ENCODE results near the gene CDK7.
A peak's percentile ranks its signal among the peaks of the same experiment; 100 is the strongest.

CDK7 gene

DNA sequence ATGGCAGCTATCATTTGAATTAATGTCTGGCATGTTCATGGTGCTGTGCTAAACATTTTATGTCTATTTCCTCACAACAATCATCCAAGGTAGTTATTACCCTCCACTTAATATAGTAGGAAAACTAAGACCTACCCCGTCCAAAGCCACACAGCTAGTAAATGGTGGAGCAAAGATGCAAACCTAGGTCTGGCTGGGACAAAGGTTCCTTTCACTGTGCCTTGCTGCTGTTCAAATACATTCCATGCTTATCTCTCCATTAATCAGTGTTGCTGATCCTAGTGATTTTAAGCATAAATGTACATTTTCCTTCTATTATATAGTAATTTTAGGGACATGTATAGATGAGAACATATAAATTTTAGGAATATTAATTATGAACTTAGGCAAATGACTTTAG, 59.2 kb downstream of the CDK7 start:
- DNase-seq (ENCODE audit: low read depth) = no peak

- DNase-seq (ENCODE audit: low read depth) = peak; percentile 55
Observed at GRCh38 chr5:69295088-69295754, 60.5 kb downstream of the CDK7 start.

DNA sequence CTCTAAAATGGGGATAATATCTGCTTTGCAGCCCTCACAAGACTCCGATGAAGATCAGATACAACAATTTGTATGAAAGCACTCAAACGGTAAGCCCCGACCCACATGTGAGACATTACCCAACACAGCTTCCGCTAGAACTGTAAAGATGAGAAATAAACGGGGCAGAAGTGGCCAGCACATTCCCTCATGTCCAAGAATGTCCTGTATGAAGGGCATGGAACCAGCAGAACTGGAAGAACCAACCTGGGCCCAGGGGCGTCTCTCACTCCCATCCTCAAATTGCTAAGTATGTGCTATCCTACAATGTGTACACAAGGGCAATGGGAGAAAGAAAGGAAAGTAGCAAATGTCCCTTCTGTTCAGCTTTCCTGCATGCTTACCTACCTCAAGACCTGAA, 64.9 kb downstream of the CDK7 start:
- DNase-seq (ENCODE audit: low read depth) = no peak

- DNase-seq (ENCODE audit: low read depth) = no peak
Observed at GRCh38 chr5:69300537-69301203, 66.0 kb downstream of the CDK7 start.

DNA sequence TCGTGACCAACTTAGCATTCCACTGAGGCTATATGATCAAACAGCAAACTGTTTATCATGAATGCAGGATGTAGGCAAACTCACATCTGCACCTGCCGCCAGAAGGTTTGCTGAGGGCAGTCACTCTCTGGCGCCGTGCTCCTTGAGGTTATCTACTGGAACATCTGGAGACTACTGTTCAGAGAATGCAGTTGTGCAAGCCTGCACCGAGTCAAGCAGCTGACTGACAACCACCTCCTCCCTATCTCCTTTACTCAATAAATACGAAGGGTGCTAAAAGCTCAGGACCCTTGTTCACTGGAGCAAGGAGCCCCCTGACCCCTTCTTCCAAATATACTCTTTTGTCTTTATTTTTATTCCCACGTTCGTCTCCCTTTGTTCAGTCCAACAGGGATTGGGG, 70.8 kb downstream of the CDK7 start:
- no peak for DNase-seq (ENCODE audit: low read depth)

DNA sequence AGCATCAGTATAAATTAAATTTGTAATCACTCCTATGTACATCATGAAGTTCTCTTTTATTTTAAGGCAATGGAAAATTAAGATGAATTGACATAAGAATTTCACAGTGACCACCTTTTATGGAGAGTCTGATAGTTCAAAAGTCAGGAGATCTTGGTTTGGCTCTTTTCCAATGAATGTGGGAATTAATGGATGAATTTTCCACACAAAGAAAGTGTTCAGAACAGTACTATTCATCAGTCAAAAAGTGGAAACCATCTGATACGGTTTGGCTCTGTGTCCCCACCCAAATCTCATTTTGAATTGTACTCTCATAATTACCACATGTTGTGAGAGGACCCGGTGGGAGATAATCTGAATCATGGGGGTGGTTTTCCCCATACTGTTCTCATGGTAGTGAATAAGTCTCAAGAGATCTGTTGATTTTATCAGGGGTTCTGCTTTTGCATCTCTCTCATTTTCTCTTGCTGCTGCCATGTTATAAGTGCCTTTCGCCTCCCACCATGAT, 73.4 kb downstream of the CDK7 start:
- DNase-seq (ENCODE audit: low read depth) = no peak

DNA sequence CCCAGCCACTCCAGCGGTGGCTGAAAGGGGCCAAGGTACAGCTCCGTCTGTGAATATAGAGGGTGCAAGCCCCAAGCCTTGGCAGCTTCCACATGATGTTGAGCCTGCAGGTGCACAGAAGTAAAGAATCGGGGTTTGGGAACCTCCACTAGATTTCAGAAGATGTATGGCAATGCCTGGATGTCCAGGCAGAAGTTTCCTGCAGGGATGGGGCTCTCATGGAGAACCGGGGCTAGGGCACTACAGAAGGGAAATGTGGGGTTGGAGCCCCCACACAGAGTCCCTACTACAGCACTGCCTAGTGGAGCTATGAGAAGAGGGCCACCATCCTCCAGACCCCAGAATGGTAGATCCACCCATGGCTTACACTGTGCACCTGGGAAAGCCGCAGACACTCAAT, 74.7 kb downstream of the CDK7 start:
- no peak for DNase-seq (ENCODE audit: low read depth)

- no peak for DNase-seq (ENCODE audit: low read depth)
Observed at GRCh38 chr5:69312459-69313160, 77.9 kb downstream of the CDK7 start.

DNA sequence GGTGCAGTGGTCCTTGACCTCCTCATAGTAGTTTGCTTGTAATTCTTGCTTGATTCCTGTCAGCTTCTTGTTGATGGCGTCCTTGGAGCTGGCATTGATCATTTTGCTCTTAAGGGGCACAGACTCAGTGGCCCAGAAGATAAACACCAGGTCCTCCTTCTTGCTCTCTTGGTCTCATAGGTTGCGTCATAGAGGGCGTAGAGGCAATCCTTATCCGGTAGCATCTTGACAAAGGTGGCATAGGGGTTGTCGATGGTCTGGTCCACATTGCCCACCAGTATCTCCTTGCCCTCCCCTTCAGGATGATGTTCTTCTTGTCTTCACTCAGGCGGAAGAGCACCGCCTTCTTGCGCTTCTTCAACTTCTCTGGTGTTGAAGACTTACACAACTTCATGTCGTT, 78.7 kb downstream of the CDK7 start:
- DNase-seq (ENCODE audit: low read depth) = no peak

- DNase-seq (ENCODE audit: low read depth) = no peak
Observed at GRCh38 chr5:69315972-69316371, 81.3 kb downstream of the CDK7 start.

DNA sequence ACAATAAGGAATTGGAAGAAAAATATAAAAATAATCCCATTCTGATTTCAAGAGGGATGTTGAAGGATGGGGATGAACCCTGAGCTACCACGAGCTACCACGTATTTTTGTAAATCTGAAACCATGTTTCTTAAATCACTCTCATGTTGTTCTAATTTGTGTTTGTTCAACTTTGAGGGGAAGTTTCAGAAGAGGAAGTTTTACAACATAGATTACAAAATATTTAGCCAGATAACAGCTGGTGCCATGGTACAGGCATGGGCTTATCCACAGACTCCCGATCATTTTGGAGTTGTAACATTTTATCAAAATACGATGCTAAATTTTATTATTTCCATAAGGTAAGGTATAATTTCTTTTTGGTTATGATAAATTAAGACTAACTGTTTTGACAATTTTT, 82.7 kb downstream of the CDK7 start:
- DNase-seq (ENCODE audit: low read depth) = no peak

- DNase-seq (ENCODE audit: low read depth) = no peak
Observed at GRCh38 chr5:69326365-69326764, 91.7 kb downstream of the CDK7 start.
